ENCODE measurements around the gene CMIP. TPM values are rescaled to one million over a fixed set of nuclear protein-coding genes. Genes with fewer than 3 reads are reported as not detected.

The CMIP gene
- total RNA-seq, 1 experiment from 2014 or later = 48.2 TPM

GRCh38 chr16:81589975-81590650 is 145.5 kb downstream of the CMIP start:
- Histone ChIP-seq H4K20me1 (ENCODE audit: control insufficient read depth, insufficient read depth, insufficient read length) (no peaks in the 10 kb centered on the region), H3K79me1 (ENCODE audit: insufficient read depth, low read depth, low read length, poor library complexity, severe bottlenecking) (peaks cover 6% of the 10 kb centered on the region), H3K4me1 (ENCODE audit: insufficient read depth, low read length) (peaks cover 6% of the 10 kb centered on the region; the same call in 1 of the 2 replicates), H3K9ac (ENCODE audit: extremely low read depth, insufficient read length, low read length) (no peak overlapping the region), H4K91ac (ENCODE audit: insufficient read length, low read depth, low read length) (no peak overlapping the region), H2AFZ (ENCODE audit: low read length) (no peak overlapping the region), H2BK12ac (ENCODE audit: insufficient read length, low read depth, low read length) (no peak overlapping the region), H3K4me2 (ENCODE audit: insufficient read depth, insufficient read length, low read length) (no peak overlapping the region), H3K18ac (ENCODE audit: insufficient read length, low read depth, low read length) (no peak overlapping the region), H3K27me3 (ENCODE audit: insufficient read depth, low read length) (no peaks in the 10 kb centered on the region), H3K27ac (ENCODE audit: insufficient read length, low read depth, low read length) (no peak overlapping the region), H2BK15ac (ENCODE audit: low read depth, low read length) (no peak overlapping the region), H3K79me2 (ENCODE audit: insufficient read depth, low read length) (peaks cover 8% of the 10 kb centered on the region; the same call in 1 of the 2 replicates), H2BK120ac (ENCODE audit: low read depth, low read length, poor library complexity, severe bottlenecking) (no peak overlapping the region), H3K56ac (ENCODE audit: insufficient read length, low read depth, low read length) (no peak overlapping the region), H3K23me2 (ENCODE audit: insufficient read length, low read depth, low read length, poor library complexity, severe bottlenecking) (no peaks in the 10 kb centered on the region), H3K23ac (ENCODE audit: insufficient read length, low read depth, low read length) (no peak overlapping the region), H2BK5ac (ENCODE audit: insufficient read length, low read length) (no peak overlapping the region), H3T11ph (ENCODE audit: low read length) (no peak overlapping the region), H3K9me3 (ENCODE audit: control insufficient read depth, low read depth, low read length) (no peaks in the 10 kb centered on the region), H3K14ac (ENCODE audit: insufficient read depth, low read length) (no peak overlapping the region), H2BK20ac (ENCODE audit: low read depth, low read length, poor library complexity, severe bottlenecking) (no peak overlapping the region), H2AK5ac (ENCODE audit: insufficient read length, low read length) (no peak overlapping the region), H3K4ac (ENCODE audit: low read depth, low read length) (no peak overlapping the region), H4K8ac (replicated peaks; ENCODE audit: insufficient read length, low read depth, low read length) (no peak overlapping the region), H4K5ac (ENCODE audit: insufficient read length, low read depth, low read length) (no peak overlapping the region)
- no peak for DNase-seq
- H3K9me3 Mint-ChIP-seq = no peaks in the 10 kb centered on the region; a peak in 2 of 5 replicates
- peak overlapping the region in 2 of 3 experiments; percentile 32 to 54; a peak in 1 of 7 replicates for H3K27ac Mint-ChIP-seq
- peaks cover 28 to 30% of the 10 kb centered on the region in 2 experiments for H3K4me1 Mint-ChIP-seq
- no peak overlapping the region for H3K4me3 Mint-ChIP-seq
- no peak for TF ChIP-seq CTCF (conservative IDR thresholded peaks at IDR 0.05)
- H3K36me3 Mint-ChIP-seq (ENCODE audit: insufficient read depth in 1 of 3, low read depth in 3 of 3) = peaks cover 0 to 2% (median 0%) of the 10 kb centered on the region in 3 experiments; a peak in 2 of 7 replicates
- 100% methylated on average over 1 of the region's 13 CpGs for WGBS (ENCODE audit: extremely low coverage, insufficient read length, low lambda C conversion rate)
- H3K27me3 Mint-ChIP-seq (ENCODE audit: low read depth) = no peaks in the 10 kb centered on the region

All from H9 (cell line).